ENCODE data around the gene KLHL30. TPM values are rescaled to one million over a fixed set of nuclear protein-coding genes. Genes with fewer than 3 reads are reported as not detected.

Gene KLHL30
- total RNA-seq (2014; rRNA removed; shearing (Covaris generic)), result 3.9 and 4.1 TPM in 2 replicates

DNA sequence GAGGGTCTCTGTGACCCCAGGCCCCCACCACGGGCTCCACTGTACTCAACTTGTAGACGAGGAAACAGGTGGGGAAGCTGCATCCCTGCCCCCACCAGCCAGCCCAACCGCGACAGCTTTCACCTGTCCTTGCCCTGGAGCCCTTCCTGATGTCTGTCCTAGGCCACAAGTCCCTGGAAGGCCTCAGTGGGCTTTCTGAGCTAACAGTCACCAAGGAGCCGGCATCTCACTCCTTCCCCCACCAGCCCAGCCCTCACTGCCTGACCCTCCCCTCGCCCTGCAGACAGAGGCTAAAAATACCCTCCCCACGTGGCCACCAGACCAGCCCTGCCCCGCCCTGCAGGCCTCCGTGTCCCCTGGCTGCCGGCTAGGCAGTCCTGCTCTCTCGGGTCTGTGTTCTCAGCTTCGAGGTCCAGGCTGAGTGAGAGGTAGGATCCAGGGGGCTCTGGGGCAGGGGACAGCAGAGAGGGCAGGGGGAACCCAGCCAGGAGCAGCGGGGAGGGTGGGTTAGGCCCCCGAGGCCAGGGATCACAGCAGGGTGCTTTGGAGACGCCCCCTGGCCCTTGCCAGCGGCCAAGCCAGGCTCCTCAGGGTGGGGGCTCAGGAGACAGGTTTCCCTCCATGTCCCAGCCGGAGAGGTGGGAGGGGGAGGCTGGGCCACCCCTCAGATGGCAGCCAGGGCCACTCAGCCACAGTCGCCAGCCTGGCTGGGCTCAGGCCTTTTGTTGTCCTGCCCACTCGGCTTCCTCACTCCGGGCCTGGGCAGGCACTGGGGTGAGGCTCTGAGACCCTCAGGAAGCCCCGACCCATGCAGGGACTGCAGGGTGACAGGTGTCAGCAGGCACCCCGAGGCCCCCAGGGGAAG lies at the start of gene KLHL30:
Gene KLHL30 (plus strand): TSS at position 338 of the 865 bp plus-strand sequence. CDS start 2,087 bp downstream, outside the sequence.
- Histone ChIP-seq H3K4me1 (peaks cover 70% of the 10 kb centered on the region), H3K4me3 (peak within 1 kb of the TSS; percentile 56), H3K27ac (peak within 1 kb of the TSS; percentile 47), H3K27me3 (no peaks in the 10 kb centered on the region; the same call in 1 of the 2 replicates), H3K36me3 (no peaks in the 10 kb centered on the region), H3K9me3 (replicated peaks) (no peaks in the 10 kb centered on the region)
- peak; percentile 72 to 75 for DNase-seq

- peaks cover 4% of the 10 kb centered on the region; the same call in 1 of the 2 replicates for H3K36me3 ChIP-seq
- H3K27ac ChIP-seq, result no peak overlapping the region
- no peak for DNase-seq
- no peaks in the 10 kb centered on the region for H3K4me1 ChIP-seq
- H3K9me3 ChIP-seq (replicated peaks), result no peaks in the 10 kb centered on the region
- no peak overlapping the region for H3K4me3 ChIP-seq
- no peaks in the 10 kb centered on the region for H3K27me3 ChIP-seq
These were observed 47.6 kb upstream of the KLHL30 start for GRCh38 chr2:238090887-238091286.

DNA sequence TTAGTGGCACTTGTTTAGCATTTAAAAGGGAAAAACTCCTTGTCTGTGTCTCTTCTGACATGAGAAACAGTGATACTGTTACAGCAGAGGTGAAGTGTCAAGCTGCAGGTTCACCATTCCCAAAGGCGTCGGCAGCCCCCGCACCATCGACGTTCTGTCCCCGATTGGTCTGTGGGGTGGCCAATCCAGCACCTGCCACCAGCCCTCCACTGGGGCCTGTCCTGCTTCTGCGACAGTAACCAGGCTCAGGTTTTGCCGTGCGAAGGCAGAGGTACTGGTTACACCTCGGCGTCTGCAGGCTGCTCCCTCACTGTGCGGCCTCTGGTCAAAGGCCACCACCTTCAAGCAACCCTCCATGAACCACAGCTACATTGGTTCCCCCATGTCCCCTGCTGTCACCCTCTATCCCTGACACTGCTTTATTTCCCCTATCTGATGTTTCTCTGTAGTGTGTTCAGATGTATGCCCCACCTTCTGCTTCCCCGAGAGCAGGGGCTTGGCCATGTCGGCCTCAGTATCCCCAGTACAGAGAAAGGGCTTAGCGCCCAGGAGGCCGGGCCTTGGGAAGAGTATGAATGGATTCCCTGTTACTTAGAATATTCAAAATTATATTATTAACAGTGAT lies 46.9 kb upstream of the KLHL30 start:
- H3K9me3 ChIP-seq (replicated peaks), result no peaks in the 10 kb centered on the region

DNA sequence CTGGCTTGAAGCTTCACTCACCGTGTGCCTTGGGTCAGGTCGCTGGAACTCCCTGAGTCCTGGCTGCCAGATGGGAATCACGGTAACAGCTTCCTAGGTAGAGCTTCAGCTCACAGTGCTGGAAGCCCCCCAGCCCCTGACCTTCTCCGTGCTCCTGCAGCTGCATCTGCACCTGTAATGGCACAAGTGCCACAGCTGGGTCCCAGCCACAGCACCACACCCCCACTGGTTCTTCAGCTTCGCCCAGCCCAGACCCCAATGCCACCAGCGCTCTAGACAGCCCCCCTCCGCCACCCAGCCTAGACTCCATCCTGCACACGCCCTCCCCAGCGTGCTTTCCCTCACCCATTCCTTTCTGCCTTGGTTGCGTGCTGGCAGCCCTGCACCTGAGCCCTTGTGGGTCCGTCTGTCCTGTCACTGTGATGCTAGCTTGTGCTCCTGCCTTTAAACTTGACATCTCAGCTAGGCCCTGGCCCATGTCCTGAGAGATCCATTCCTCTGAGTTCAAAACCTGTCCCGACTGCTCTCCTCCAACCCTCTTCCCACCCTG lies 45.9 kb upstream of the KLHL30 start:
- Histone ChIP-seq H3K4me3 (no peak overlapping the region), H3K4me1 (no peaks in the 10 kb centered on the region), H3K9me3 (replicated peaks) (no peaks in the 10 kb centered on the region), H3K36me3 (0 out of 2 replicates have a peak, but pooled peaks cover 4% of the 10 kb centered on the region), H3K27me3 (no peaks in the 10 kb centered on the region), H3K27ac (no peak overlapping the region)
- DNase-seq, result no peak

More for the DNA sequence above, 46.9 kb upstream of the KLHL30 start:
- no peaks in the 10 kb centered on the region for H3K4me1 ChIP-seq
- DNase-seq, result no peak
- H3K27ac ChIP-seq, result no peak overlapping the region
- H3K4me3 ChIP-seq, result no peak overlapping the region
- 0 out of 2 replicates have a peak, but pooled peaks cover 4% of the 10 kb centered on the region for H3K36me3 ChIP-seq
- H3K27me3 ChIP-seq, result no peaks in the 10 kb centered on the region

DNA sequence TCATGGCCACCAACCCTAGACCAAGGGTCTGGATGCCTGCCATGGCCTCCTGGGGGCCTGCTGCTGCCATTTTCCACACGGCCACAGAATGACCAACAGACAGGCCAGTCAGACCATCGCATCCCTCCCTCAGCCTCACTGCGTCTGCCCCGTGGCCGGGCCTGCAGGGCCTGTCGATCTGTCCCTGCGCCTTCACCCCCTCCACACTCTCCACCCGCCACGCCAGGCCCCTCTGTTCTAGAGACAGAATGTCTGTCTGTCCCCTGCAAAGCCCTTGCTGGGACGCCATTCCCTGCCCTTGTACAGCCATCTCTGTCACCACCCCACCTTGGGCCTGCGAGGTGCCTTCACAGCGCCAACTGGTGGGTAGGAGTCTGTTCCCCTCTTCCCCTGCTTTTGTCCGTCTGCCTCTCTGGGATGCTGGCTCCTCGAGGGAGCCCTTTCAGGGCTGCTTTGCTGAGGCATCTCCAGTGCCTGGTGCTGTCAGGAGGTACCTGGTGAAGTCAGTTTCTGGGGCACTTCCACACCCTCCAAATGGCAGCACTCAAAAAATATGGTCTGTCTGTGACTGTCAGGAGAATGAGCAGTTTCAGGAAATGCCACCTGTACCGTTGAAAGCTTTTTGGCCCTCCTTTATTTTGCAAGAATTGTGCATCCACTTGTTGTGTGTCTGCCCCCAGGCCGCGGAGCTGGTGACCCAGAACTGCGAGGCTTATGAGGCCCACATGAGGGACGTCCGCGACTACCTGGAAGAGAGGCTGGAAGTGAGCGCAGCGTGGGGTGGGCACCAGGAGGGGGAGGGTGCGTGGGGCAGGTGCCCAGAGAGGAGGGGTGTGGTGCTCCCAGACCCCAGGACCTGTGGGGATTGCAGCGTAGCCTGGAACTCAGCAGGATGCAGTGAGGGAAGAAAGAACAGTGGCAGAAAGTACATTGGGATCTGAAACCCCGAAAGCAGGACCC lies 45.0 kb upstream of the KLHL30 start:
- H3K27me3 ChIP-seq, result no peaks in the 10 kb centered on the region
- no peak overlapping the region for H3K27ac ChIP-seq
- DNase-seq, result no peak
- no peak overlapping the region for H3K4me3 ChIP-seq
- H3K9me3 ChIP-seq (replicated peaks), result no peaks in the 10 kb centered on the region
- H3K4me1 ChIP-seq, result no peaks in the 10 kb centered on the region
- 0 out of 2 replicates have a peak, but pooled peaks cover 4% of the 10 kb centered on the region for H3K36me3 ChIP-seq

DNA sequence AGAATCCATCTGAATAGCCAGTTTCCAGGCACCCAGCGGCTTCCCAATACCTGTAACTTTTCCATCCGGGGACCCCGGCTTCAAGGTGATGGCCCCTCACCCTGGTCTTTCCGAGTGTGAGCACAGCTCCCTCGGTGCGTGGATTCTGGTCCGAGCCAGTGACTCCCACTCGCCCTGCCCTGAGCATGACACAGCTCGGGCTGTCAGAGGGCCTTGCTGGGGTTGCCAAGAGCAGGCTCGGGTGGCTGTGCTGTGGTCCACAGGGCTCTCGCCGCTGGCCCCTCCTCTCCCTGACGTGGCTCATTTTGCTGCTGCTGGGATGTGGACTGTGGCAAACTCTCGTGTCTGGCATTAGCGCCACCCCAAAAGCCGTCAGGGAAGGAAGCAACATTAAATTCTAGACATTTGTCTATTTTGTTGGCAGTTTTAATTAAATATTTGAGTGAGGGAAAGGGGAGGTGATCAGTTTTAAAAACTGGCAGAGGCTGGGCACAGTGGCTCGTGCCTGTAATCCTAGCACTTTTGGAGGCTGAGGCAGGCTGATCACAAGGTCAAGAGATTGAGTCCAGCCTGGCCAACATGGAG lies 43.9 kb upstream of the KLHL30 start:
- H3K4me1 ChIP-seq, result peaks cover 10% of the 10 kb centered on the region
- DNase-seq, result no peak

DNA sequence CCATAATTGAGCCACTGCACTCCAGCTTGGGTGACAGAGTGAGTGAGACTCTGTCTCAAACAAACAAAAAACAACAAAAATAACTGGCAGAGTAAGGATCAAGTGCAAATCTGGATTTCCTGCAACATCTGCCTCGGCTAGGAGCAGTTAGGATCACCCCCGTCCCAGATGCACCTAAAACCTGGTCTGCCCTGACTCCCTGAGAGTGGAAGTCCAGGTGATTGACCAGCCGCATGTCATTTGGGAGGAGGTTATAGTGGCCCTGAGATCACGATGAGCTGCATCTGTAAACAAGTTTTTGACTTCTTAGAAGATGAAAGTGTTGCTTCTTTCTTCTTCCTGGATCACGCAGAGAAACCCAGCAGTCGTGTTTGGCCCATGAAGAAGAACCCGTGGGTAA lies 43.3 kb upstream of the KLHL30 start:
- no peaks in the 10 kb centered on the region for H3K27me3 ChIP-seq
- no peak overlapping the region for H3K4me3 ChIP-seq
- H3K4me1 ChIP-seq, result peaks cover 10% of the 10 kb centered on the region
- DNase-seq, result no peak
- no peaks in the 10 kb centered on the region for H3K9me3 ChIP-seq (replicated peaks)
- no peak overlapping the region for H3K27ac ChIP-seq
- H3K36me3 ChIP-seq, result no peaks in the 10 kb centered on the region

More for the DNA sequence above, 43.9 kb upstream of the KLHL30 start:
- H3K27ac ChIP-seq, result no peak overlapping the region
- no peak overlapping the region for H3K4me3 ChIP-seq
- H3K36me3 ChIP-seq, result no peaks in the 10 kb centered on the region
- no peaks in the 10 kb centered on the region for H3K27me3 ChIP-seq
- H3K9me3 ChIP-seq (replicated peaks), result no peaks in the 10 kb centered on the region

DNA sequence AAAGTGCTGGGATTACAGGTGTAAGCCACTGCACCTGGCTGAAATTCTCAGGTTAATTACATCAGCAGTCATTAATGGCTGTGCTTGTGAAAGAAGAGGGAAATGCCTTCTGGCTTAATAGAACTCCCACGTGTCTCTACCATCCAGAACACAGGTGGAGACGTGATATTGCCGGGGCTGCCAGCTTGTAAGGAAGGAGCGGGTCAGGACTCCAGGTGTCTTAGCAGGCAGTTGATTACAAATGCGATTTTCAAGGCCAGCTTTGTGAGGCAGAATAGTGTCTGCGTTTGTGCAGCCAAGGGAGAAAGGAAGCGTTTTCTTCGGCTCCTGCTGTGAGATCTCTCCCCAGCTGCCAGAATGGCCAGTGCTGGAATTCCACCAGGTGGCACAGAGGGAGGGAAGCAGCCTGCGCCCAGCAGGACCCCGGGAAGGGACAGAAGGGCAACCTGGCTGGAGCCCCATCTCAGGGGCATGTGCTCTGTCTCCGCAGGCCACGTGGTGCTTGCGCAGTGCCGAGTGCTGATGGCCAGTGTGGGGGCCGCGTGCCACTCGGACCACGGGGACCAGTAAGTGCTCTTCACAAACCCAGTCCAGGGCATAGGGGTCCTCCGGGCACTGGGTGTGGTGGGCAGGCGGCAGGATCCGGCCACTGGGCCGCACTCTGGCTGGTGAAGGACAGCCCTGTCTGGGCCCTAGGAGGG lies 42.0 kb upstream of the KLHL30 start:
- H3K9me3 ChIP-seq (replicated peaks), result no peaks in the 10 kb centered on the region
- no peaks in the 10 kb centered on the region for H3K36me3 ChIP-seq
- no peak for DNase-seq
- no peak overlapping the region for H3K4me3 ChIP-seq
- peaks cover 10% of the 10 kb centered on the region for H3K4me1 ChIP-seq
- no peaks in the 10 kb centered on the region for H3K27me3 ChIP-seq
- no peak overlapping the region for H3K27ac ChIP-seq

DNA sequence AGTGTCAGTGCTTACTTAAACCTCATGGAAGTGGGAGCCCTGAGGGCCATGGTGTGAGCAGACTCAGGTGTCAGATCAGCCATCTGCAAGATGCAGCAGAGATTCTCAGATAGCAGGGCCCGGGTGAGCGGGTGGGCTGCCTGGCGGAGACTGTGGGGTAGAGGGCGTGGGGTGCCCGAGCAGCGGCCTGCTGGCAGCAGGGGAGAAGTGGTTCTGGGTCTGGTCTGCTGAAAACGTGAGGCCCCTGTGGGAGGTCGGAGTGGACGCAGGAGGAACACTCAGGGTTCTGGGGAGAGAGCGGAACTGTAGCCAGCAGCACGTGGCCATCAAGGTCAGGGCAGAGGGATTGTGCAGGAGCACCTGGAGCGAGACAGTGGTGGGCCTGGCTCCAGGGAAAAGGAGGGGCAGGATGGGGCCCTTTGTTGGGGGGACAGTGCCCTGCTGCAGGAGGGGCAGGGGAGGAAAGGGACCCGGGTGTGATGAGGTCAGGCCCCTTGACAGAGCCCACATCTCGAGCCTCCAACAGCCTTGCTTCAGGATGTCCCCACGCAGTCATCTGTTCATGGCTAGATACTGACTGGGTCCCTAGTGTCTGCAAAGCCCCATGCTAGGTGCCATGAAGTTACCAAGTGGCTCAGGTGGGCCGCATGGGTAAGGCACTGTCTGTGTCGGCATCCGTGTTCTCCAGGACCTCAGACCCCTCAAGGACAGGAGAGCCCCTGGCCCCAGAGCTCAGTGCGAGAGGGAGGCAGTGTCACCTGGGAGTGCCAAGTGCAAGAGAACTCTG lies 41.1 kb upstream of the KLHL30 start:
- H3K4me1 ChIP-seq, result peaks cover 10% of the 10 kb centered on the region
- no peak for DNase-seq
- H3K4me3 ChIP-seq, result no peak overlapping the region
- H3K36me3 ChIP-seq, result no peaks in the 10 kb centered on the region
- no peaks in the 10 kb centered on the region for H3K9me3 ChIP-seq (replicated peaks)
- no peak overlapping the region for H3K27ac ChIP-seq
- no peaks in the 10 kb centered on the region for H3K27me3 ChIP-seq

- no peaks in the 10 kb centered on the region for H3K36me3 ChIP-seq
- DNase-seq, result peak; percentile 80 to 92
- H3K4me1 ChIP-seq, result peaks cover 10% of the 10 kb centered on the region
- no peaks in the 10 kb centered on the region; the same call in 1 of the 2 replicates for H3K27me3 ChIP-seq
- H3K4me3 ChIP-seq, result no peak overlapping the region; the same call in 1 of the 2 replicates
- no peaks in the 10 kb centered on the region for H3K9me3 ChIP-seq (replicated peaks)
- H3K27ac ChIP-seq, result no peak overlapping the region; the same call in 1 of the 2 replicates
These were observed 40.2 kb upstream of the KLHL30 start for GRCh38 chr2:238097988-238098871.

DNA sequence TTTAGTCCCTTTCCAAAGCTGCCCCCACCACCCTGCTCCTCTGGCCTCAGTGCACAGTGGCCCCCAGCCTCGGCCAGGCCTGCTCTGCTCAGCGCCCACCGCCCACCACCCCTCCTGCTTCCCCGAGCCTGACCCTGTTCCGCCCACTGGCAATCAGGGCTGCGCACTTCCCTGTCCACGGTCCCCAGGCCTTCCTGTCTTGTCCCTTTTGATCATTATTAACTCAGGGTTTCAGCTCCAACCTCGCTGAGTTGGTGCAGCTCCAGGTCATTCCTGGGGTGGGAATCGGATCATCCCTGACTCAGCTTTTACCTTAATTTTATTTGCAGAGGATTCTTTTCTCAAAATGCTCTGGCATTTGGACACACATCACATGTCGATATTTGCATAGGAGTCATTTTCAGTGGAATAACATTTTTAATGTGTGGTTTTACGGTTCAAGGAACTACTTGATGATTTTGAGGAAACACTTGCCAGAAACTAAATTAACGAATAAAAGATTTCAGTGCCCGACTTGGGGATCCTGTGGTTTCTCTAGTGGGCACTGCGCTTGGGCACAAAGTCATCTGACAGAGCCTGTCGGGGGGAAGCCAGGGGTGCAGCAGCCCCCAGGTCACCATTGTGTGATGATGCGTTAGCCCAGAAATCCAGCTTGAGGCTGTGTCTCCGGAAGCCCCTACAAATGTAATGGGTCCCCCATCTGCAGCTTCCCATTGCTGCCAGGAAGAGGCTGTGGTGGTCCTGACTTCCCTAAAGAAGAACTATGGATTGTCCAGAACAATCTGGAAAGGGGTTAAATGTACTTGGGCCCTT lies 39.4 kb upstream of the KLHL30 start:
- Histone ChIP-seq H3K36me3 (no peaks in the 10 kb centered on the region), H3K9me3 (replicated peaks) (no peaks in the 10 kb centered on the region), H3K4me3 (no peak overlapping the region; the same call in 1 of the 2 replicates), H3K27me3 (no peaks in the 10 kb centered on the region; the same call in 1 of the 2 replicates), H3K27ac (no peak overlapping the region; the same call in 1 of the 2 replicates), H3K4me1 (peaks cover 10% of the 10 kb centered on the region)
- no peak for DNase-seq

Data from SJCRH30 (cell line).